GM21576 (cell line): Measurements from ENCODE around the gene HOXC11.

ENCODE experiments used
- ATAC-seq: cut with Tn5 transposase; IDR thresholded peaks from one replicate; pipeline ENCODE4 v1.9.1; 2021; ENCODE audit warnings: mild to moderate bottlenecking, moderate library complexity; ENCODE audit not compliant: unreplicated experiment

The HOXC11 gene

GRCh38 chr12:53941750-53942149 is 31.2 kb upstream of the HOXC11 start:
- no peak for ATAC-seq

GRCh38 chr12:53942467-53942997 is 30.4 kb upstream of the HOXC11 start:
- ATAC-seq: no peak

- no peak for ATAC-seq
Measured at GRCh38 chr12:53944209-53944608, 28.7 kb upstream of the HOXC11 start.

GRCh38 chr12:53944907-53945847 is 27.7 kb upstream of the HOXC11 start:
- no peak for ATAC-seq

- ATAC-seq: no peak
Measured at GRCh38 chr12:53947743-53948142, 25.2 kb upstream of the HOXC11 start.

GRCh38 chr12:53948650-53949593 is 24.0 kb upstream of the HOXC11 start:
- no peak for ATAC-seq

GRCh38 chr12:53949631-53950436 is 23.1 kb upstream of the HOXC11 start:
- no peak for ATAC-seq

GRCh38 chr12:53950437-53950773 is 22.5 kb upstream of the HOXC11 start:
- ATAC-seq: no peak

GRCh38 chr12:53950789-53951576 is 21.9 kb upstream of the HOXC11 start:
- no peak for ATAC-seq

- ATAC-seq: no peak
Measured at GRCh38 chr12:53951577-53952334, 21.2 kb upstream of the HOXC11 start.

- no peak for ATAC-seq
Measured at GRCh38 chr12:53952335-53952694, 20.6 kb upstream of the HOXC11 start.

GRCh38 chr12:53952871-53953734 is 19.8 kb upstream of the HOXC11 start:
- ATAC-seq: no peak

- ATAC-seq: no peak
Measured at GRCh38 chr12:53953831-53954693, 18.9 kb upstream of the HOXC11 start.

- no peak for ATAC-seq
Measured at GRCh38 chr12:53954694-53955035, 18.3 kb upstream of the HOXC11 start, which contains the start of gene HOXC12. Gene HOXC12, plus strand, starts transcription at chr12:53954903. Its CDS starts 27 bp downstream, at chr12:53954930.

GRCh38 chr12:53955036-53955775 is 17.7 kb upstream of the HOXC11 start:
- ATAC-seq: no peak

GRCh38 chr12:53955776-53956250 is 17.1 kb upstream of the HOXC11 start:
- ATAC-seq: no peak
